ENCODE data around the gene CDH22.

GRCh38 chr20:46300281-46300680, 8.0 kb downstream of the CDH22 start:
- TF ChIP-seq CTCF (conservative IDR thresholded peaks at IDR 0.05 in 1 of 2, IDR thresholded peaks at IDR 0.05 in 1 of 2; ENCODE audit: low read depth in 1 of 2, low read length in 2 of 2) (no peak), EZH2 (IDR thresholded peaks at IDR 0.05; ENCODE audit: low read length, missing control alignments) (no peak)
